Stimulated activated CD4-positive, alpha-beta T cell treated with anti-CD3 and anti-CD28 coated beads, Interleukin-15, amount 100 ng/mL, for 1 hour (primary cell): ENCODE measurements around the gene COPE.
"Not testable (repeated sequence)": the region's sequence is repeated elsewhere in the genome, so short reads cannot be mapped to it uniquely, and the experiment has no call there.

Source experiments
- DNase-seq, 2 donors: peaks; one replicate each; pipeline ENCODE4 v3.0.0-alpha.2; 2020; ENCODE audit warnings: low read depth in 1 of 2, low spot score in 1 of 2

COPE gene

GRCh38 chr19:18908917-18909619 lies 10.1 kb downstream of the COPE start:
- no peak for DNase-seq

- no peak for DNase-seq
Measured at GRCh38 chr19:18906605-18907519, 12.3 kb downstream of the COPE start.

GRCh38 chr19:18905513-18906236 lies 13.5 kb downstream of the COPE start:
- no peak for DNase-seq

GRCh38 chr19:18905058-18905456 lies 14.1 kb downstream of the COPE start:
- no peak for DNase-seq

- DNase-seq: no peak
Measured at GRCh38 chr19:18904334-18905057, 14.7 kb downstream of the COPE start.

GRCh38 chr19:18903156-18904037 lies 15.8 kb downstream of the COPE start:
- no peak for DNase-seq

- not testable (repeated sequence) for DNase-seq
Measured at GRCh38 chr19:18902519-18902918, 16.7 kb downstream of the COPE start.

- DNase-seq: no peak
Measured at GRCh38 chr19:18901491-18901890, 17.7 kb downstream of the COPE start.

GRCh38 chr19:18900700-18901481 lies 18.3 kb downstream of the COPE start:
- no peak for DNase-seq

GRCh38 chr19:18899624-18900560 lies 19.3 kb downstream of the COPE start:
- DNase-seq: no peak

GRCh38 chr19:18898607-18899408 lies 20.4 kb downstream of the COPE start:
- DNase-seq: no peak

GRCh38 chr19:18898081-18898606 lies 21.0 kb downstream of the COPE start:
- DNase-seq: no peak

- DNase-seq: no peak
Measured at GRCh38 chr19:18897094-18898029, 21.8 kb downstream of the COPE start.

GRCh38 chr19:18896421-18896841 lies 22.8 kb downstream of the COPE start:
- no peak for DNase-seq

GRCh38 chr19:18895824-18896341 lies 23.3 kb downstream of the COPE start, which contains the start of gene CERS1:
TSS of gene CERS1 (minus strand) at chr19:18896158. CDS start at chr19:18896072, 86 bp downstream.
- DNase-seq: no peak
